Mucosa of stomach (tissue), 1 donor: ENCODE data around the gene TRIM69.

Experiments used
- H3K27me3 ChIP-seq: one replicate; pipeline ENCODE4 v1.7.0; 2013; ENCODE audit warnings: mild to moderate bottlenecking, low read length; ENCODE audit not compliant: control insufficient read depth, insufficient read depth
- H3K36me3 ChIP-seq: one replicate; pipeline ENCODE4 v1.7.0; 2013; ENCODE audit warnings: low read length; ENCODE audit not compliant: control insufficient read depth, insufficient read depth
- H3K4me1 ChIP-seq: one replicate; pipeline ENCODE4 v1.7.0; 2013; ENCODE audit warnings: mild to moderate bottlenecking, low read length; ENCODE audit not compliant: control insufficient read depth, insufficient read depth
- H3K4me3 ChIP-seq: one replicate; pipeline ENCODE4 v1.7.0; 2013; ENCODE audit warnings: low read length
- H3K9ac ChIP-seq: one replicate; pipeline ENCODE4 v1.7.0; 2013; ENCODE audit warnings: mild to moderate bottlenecking, low read length, moderate library complexity
- H3K9me3 ChIP-seq: one replicate; pipeline ENCODE4 v1.7.0; 2013; ENCODE audit warnings: mild to moderate bottlenecking, low read length, moderate library complexity; ENCODE audit not compliant: control insufficient read depth
- donor health status: Pancreatic carcinoma.

The TRIM69 gene

GRCh38 chr15:44801797-44802196 lies 65.5 kb downstream of the TRIM69 start:
- no peak overlapping the region for H3K4me3 ChIP-seq
- H3K36me3 ChIP-seq = no peaks in the 10 kb centered on the region
- no peaks in the 10 kb centered on the region for H3K27me3 ChIP-seq
- H3K9me3 ChIP-seq = no peaks in the 10 kb centered on the region
- H3K9ac ChIP-seq = no peak overlapping the region
- H3K4me1 ChIP-seq = no peaks in the 10 kb centered on the region

GRCh38 chr15:44802336-44802735 lies 66.0 kb downstream of the TRIM69 start:
- H3K9me3 ChIP-seq = no peaks in the 10 kb centered on the region
- H3K27me3 ChIP-seq = no peaks in the 10 kb centered on the region
- no peak overlapping the region for H3K4me3 ChIP-seq
- H3K9ac ChIP-seq = no peak overlapping the region
- H3K4me1 ChIP-seq = no peaks in the 10 kb centered on the region
- no peaks in the 10 kb centered on the region for H3K36me3 ChIP-seq

GRCh38 chr15:44804298-44805046 lies 68.1 kb downstream of the TRIM69 start:
- H3K4me3 ChIP-seq = no peak overlapping the region
- no peaks in the 10 kb centered on the region for H3K9me3 ChIP-seq
- no peaks in the 10 kb centered on the region for H3K4me1 ChIP-seq
- no peak overlapping the region for H3K9ac ChIP-seq
- no peaks in the 10 kb centered on the region for H3K36me3 ChIP-seq
- no peaks in the 10 kb centered on the region for H3K27me3 ChIP-seq

DNA sequence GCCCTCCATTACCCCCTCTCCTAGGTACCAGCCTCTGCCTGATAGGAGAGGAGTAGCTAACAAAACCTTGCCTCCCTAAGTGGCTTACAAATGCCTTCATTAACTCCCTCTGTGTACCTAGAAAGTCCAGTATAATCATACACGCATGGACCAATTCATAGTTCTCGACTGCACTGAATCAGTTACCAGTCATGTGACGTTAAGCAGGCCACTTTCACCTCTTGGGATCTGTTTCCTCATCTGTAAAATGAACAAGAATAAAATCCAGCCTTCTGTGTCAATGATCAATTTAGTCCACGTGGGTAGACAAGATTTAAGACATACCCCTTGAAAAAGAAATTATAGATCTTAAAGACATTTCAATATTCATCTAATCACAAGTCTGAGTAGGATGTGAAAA lies 72.2 kb downstream of the TRIM69 start:
- no peaks in the 10 kb centered on the region for H3K27me3 ChIP-seq
- no peaks in the 10 kb centered on the region for H3K9me3 ChIP-seq
- no peak overlapping the region for H3K9ac ChIP-seq
- H3K36me3 ChIP-seq = no peaks in the 10 kb centered on the region
- H3K4me3 ChIP-seq = no peak overlapping the region
- peaks cover 26% of the 10 kb centered on the region for H3K4me1 ChIP-seq

- H3K36me3 ChIP-seq = no peaks in the 10 kb centered on the region
- H3K27me3 ChIP-seq = no peaks in the 10 kb centered on the region
- H3K9ac ChIP-seq = no peak overlapping the region
- no peak overlapping the region for H3K4me3 ChIP-seq
- H3K9me3 ChIP-seq = no peaks in the 10 kb centered on the region
- H3K4me1 ChIP-seq = peaks cover 30% of the 10 kb centered on the region
Observed at GRCh38 chr15:44810237-44810636, 73.9 kb downstream of the TRIM69 start.

DNA sequence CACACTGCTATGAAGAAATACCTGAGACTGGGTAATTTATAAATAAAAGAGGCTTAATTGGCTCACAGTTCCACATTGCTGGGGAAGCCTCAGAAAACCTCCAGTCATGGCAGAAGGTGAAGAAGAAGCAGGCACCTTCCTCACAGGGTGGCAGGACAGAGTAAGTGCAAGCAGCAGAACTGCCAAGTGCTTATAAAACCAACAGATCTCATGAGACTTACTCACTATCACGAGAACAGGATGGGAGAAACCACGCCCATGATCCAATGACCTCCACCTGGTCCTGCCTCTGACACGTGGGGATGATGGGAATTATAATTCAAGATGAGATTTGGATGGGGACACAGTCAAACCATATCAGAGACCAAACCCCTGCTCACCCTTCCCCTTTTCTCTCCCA lies 75.0 kb downstream of the TRIM69 start:
- Histone ChIP-seq H3K27me3 (no peaks in the 10 kb centered on the region), H3K36me3 (no peaks in the 10 kb centered on the region), H3K9me3 (no peaks in the 10 kb centered on the region), H3K4me1 (peaks cover 30% of the 10 kb centered on the region), H3K9ac (peak overlapping the region; percentile 4), H3K4me3 (no peak overlapping the region)

GRCh38 chr15:44812029-44812517 lies 75.7 kb downstream of the TRIM69 start:
- no peak overlapping the region for H3K4me3 ChIP-seq
- no peaks in the 10 kb centered on the region for H3K9me3 ChIP-seq
- H3K4me1 ChIP-seq = peaks cover 30% of the 10 kb centered on the region
- no peak overlapping the region for H3K9ac ChIP-seq
- no peaks in the 10 kb centered on the region for H3K27me3 ChIP-seq
- H3K36me3 ChIP-seq = no peaks in the 10 kb centered on the region

GRCh38 chr15:44813231-44813630 lies 76.9 kb downstream of the TRIM69 start:
- H3K4me1 ChIP-seq = peaks cover 30% of the 10 kb centered on the region
- no peaks in the 10 kb centered on the region for H3K9me3 ChIP-seq
- no peak overlapping the region for H3K9ac ChIP-seq
- no peaks in the 10 kb centered on the region for H3K36me3 ChIP-seq
- H3K27me3 ChIP-seq = no peaks in the 10 kb centered on the region
- H3K4me3 ChIP-seq = no peak overlapping the region
